HG03565 (cell line): ENCODE measurements around the gene OLFM4.

ENCODE experiments used
- ATAC-seq: cut with Tn5 transposase; IDR thresholded peaks from one replicate; pipeline ENCODE4 v1.9.1; 2021; ENCODE audit warnings: mild to moderate bottlenecking, moderate library complexity; ENCODE audit not compliant: unreplicated experiment

OLFM4 gene

GRCh38 chr13:53066411-53066810, 37.8 kb downstream of the OLFM4 start:
- ATAC-seq: no peak

GRCh38 chr13:53068585-53069520, 40.2 kb downstream of the OLFM4 start:
- no peak for ATAC-seq

DNA sequence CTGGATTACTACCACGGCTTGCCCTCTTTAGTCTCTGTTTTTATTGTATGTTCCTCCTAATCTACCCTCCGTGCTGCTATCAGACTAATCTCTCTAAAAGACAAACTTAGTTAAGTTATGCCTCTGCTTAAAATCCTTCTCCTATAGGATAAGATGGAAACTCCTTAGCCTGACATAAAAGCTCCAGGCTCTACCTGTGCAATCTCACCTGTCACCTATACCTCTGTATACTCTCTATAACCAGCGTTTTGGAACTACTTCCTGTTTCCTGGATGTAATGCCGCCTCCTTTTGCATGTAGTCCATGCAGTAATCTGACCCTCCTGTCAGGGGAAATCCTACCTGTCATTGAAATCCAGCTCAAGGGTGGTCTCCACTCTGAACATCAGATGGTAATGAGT, 41.2 kb downstream of the OLFM4 start:
- ATAC-seq: no peak

DNA sequence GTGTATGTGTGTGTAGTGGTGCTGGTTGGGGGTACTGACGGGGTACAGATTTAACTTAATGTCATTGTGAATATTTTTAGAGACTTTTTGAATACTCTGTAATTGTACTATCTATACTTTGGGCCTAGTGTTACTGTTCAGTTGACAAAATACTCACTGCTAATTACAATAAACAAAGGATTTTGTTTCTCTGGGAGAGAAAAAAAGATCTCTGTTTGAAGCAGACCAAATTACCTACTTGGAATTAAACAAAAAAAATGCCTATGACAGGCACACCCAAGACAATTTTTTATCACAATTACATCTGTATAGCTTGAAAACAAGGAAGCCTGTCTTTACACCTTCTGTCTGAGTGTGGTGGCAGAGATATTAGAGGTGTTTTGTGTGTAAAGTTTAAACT, 45.1 kb downstream of the OLFM4 start:
- ATAC-seq: no peak

GRCh38 chr13:53074114-53074513, 45.5 kb downstream of the OLFM4 start:
- ATAC-seq: no peak

DNA sequence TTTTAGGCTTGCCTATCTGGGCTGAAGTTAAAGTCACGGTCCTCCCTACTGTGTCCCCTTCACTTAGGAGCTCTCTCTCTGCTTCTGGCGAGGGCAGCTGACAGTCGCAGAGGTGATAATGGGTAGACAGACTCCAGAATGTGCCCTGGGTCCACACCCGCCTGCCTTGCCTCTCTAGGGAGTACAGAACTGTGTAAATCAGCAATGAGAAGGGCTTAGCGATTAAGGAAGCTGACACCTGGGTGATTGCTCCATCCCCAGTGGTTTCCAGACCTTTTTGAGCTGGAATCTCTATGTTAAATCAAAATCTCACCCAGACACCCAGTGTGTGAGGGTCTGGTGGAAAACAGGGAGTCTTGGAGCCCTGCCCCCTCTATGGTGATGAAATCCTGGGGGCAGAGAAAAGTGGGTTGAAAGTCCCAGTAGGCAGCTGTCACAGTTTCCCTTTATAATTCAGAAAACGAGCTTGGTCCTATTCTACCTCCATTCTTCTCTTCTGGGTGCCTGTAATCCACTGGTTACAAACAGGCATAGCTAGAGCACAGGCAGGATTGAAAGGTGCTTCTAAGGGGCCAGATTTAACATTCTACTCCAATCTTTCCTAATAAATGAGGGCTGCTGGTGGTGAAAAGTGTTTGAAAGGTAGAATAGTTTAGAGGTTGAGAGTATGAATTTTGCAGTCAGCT, 46.9 kb downstream of the OLFM4 start:
- ATAC-seq: no peak

GRCh38 chr13:53079691-53080090, 51.1 kb downstream of the OLFM4 start:
- ATAC-seq: no peak

DNA sequence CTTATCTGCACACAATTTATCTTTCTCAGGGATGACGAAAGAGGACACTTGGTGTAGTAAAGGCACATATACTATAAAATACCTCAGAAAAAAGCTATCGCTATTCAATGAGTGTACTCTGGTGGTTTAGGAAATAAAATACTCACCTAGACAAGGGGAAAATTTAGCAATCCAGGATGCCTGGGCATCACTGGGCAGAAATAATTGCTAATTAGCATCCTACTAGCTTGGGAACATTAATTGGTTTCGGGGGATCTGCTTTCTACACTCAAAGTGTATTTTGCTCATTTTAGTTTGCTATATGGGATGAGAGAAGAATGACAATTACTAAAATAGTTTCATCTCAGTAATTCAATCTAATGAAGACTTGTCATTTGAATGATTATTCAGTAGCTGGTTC, 60.3 kb downstream of the OLFM4 start:
- ATAC-seq: no peak

DNA sequence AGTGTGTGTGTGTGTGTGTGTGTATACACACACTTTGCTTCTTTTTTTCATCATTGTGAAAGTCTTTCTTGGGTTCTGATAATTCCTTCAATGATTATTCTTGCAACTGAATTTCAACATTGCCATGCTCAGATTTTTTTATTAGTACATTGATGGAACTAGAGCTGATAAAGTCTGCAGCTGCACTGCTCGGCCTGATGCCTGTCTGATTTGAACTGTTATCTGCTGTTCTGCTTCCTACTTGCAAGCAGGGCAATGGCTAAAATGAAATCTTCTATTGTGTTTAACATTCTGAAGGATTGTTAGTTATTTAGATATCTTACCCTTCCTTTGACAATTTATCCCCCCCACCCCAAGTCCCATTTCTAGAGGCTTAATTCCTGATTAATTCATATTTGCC, 61.3 kb downstream of the OLFM4 start:
- ATAC-seq: no peak

DNA sequence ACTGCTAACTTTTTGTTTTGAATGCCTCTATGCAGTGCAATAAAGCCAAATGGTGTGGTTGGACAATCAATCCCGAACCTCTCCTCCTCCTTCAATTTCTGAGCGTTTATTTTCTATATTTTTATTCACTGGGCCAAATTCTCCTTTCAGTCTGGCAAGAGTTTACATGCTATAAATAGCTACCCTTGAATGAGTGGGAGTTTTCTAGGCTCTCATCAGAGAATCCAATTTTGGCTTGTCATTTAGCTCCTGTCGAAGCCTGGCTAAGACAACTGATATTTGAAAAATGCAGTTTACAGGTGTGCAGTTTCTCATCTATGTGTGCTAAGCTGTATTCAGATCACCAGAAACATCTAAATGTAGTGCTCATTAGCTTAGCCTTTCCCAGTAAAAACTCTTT, 61.8 kb downstream of the OLFM4 start:
- ATAC-seq: no peak

- ATAC-seq: no peak
Measured at GRCh38 chr13:53092931-53093330, 64.3 kb downstream of the OLFM4 start.

- no peak for ATAC-seq
Measured at GRCh38 chr13:53098455-53098854, 69.8 kb downstream of the OLFM4 start.

DNA sequence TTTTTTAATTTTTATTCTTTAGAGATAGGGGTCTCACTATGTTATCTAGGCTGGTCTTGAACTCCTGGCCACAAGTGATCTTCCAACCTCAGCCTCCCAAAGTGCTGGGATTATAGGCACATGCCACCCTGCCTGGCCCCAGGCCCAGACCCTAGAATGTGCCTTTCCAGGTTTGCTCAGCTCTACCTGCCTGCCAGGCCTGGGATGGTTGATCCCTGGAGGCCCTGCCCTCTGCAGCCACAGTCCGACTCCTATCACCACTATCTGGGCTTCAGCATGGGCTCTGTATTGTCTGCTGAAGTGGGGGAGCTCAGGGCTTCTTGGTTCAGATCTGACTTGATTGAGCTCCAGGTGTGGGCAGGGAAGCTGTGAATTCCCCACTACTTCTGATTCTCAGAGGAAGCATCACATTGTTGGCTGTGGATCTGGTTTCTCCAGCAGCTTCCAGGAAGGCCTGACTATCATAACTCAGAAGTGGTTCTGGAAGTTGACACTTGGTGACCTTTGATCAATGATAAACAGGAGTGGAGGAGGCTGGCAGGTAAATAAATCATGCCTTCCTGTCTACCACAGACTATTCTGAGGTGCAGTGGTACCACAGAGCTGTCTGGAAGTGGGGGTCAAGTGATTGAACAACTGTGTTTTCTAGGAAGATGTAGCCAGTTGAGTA, 71.9 kb downstream of the OLFM4 start:
- ATAC-seq: no peak
